Measurements from ENCODE around the gene XAF1. TPM values are rescaled to one million over a fixed set of nuclear protein-coding genes. Genes with fewer than 3 reads are reported as not detected.

XAF1 gene
- total RNA-seq, 1 experiment from 2014 or later: 0.20 TPM

DNA sequence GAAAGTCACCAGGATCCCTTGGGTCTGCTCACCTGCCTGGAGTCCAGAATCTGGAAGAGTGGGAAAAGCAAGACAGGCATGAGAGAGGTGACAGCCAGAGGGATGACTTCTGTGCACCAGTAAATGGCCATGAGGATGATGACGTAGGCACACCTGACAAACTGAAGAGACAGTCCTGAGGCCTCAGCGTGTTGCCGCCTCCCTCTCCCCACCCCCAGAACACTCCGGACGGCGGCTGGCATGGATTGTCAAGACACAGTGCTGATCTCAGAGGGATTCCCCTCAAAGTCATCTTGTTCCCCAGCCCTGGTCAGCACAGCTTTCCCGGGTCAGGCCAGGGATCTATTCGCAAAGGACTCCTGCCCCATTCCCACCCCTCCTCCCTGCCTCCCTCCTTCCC is 48.9 kb upstream of the XAF1 start (continued):
- TF ChIP-seq, protein P1, sequence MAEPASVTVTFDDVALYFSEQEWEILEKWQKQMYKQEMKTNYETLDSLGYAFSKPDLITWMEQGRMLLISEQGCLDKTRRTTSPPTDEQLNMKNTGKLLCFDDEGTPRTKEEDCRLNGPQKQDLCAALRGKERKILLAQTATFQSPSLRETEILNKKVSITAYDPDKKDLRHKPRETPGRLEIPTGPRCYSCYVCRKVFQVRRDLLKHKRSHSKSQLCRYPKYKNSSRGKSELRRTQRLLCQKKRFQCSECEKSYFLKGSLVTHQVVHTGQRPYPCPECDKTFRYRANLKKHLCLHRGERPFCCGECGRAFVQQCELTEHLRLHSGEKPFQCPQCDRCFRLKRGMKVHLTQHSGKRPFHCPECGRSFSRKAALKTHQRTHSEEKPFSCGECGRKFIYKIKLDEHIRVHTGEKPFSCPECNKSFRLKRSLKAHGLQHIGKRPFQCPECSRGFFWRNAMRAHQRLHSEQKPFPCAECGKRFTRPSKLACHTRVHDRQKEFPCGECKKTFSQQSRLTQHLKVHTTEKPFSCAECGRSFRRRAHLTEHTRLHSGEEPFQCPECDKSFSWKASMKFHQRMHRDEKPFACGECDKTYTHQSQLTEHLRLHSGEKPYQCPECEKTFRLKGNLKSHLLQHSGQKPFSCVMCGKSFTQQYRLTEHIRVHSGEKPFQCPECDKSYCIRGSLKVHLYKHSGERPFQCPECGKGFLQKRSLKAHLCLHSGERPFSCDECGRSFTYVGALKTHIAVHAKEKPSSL (CRISPR knock-in tag; conservative IDR thresholded peaks at IDR 0.05): no peak
- TF ChIP-seq, protein P2, sequence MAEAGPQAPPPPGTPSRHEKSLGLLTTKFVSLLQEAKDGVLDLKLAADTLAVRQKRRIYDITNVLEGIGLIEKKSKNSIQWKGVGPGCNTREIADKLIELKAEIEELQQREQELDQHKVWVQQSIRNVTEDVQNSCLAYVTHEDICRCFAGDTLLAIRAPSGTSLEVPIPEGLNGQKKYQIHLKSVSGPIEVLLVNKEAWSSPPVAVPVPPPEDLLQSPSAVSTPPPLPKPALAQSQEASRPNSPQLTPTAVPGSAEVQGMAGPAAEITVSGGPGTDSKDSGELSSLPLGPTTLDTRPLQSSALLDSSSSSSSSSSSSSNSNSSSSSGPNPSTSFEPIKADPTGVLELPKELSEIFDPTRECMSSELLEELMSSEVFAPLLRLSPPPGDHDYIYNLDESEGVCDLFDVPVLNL (CRISPR knock-in tag; IDR thresholded peaks at IDR 0.05; ENCODE audit: borderline replicate concordance, low read depth): no peak
- no peak for TF ChIP-seq TCF7 (CRISPR knock-in tag; IDR thresholded peaks at IDR 0.05; ENCODE audit: low read depth)
- no peak for TF ChIP-seq ZNF671 (CRISPR knock-in tag; IDR thresholded peaks at IDR 0.05)
- TF ChIP-seq, protein P3, sequence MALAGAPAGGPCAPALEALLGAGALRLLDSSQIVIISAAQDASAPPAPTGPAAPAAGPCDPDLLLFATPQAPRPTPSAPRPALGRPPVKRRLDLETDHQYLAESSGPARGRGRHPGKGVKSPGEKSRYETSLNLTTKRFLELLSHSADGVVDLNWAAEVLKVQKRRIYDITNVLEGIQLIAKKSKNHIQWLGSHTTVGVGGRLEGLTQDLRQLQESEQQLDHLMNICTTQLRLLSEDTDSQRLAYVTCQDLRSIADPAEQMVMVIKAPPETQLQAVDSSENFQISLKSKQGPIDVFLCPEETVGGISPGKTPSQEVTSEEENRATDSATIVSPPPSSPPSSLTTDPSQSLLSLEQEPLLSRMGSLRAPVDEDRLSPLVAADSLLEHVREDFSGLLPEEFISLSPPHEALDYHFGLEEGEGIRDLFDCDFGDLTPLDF (CRISPR knock-in tag; IDR thresholded peaks at IDR 0.05): no peak

DNA sequence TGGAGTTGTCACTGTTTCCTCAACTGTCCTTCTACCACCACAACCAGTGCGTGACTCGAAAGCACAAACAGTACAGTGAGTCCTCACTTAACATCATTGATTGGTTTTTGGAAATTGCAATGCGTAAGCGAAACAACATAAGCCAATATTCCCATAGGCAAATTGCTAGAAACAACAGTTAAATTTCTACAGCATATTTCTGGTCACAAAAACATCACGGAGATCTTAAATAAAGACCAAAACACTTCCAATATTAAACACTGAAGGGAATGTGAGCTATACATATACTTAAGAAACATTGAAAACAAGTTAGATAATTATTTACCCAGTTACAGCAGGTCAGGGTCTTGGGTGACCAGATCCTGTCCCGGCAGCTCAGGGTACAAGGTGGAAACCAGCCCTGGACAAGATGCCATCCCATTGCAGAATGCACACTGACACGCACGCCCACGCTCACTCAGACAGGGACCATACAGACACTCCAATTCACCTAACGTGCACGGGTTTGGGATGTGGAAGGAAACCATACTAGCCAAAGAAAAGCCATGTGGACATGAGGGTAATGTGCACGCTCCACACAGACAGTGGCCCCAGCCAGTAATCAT is 47.4 kb upstream of the XAF1 start:
- no peak for TF ChIP-seq MYBL2 (CRISPR knock-in tag; IDR thresholded peaks at IDR 0.05)
- TF ChIP-seq GRHL2 (CRISPR knock-in tag; IDR thresholded peaks at IDR 0.05; ENCODE audit: insufficient replicate concordance, severe bottlenecking): no peak
- TF ChIP-seq, protein P4, sequence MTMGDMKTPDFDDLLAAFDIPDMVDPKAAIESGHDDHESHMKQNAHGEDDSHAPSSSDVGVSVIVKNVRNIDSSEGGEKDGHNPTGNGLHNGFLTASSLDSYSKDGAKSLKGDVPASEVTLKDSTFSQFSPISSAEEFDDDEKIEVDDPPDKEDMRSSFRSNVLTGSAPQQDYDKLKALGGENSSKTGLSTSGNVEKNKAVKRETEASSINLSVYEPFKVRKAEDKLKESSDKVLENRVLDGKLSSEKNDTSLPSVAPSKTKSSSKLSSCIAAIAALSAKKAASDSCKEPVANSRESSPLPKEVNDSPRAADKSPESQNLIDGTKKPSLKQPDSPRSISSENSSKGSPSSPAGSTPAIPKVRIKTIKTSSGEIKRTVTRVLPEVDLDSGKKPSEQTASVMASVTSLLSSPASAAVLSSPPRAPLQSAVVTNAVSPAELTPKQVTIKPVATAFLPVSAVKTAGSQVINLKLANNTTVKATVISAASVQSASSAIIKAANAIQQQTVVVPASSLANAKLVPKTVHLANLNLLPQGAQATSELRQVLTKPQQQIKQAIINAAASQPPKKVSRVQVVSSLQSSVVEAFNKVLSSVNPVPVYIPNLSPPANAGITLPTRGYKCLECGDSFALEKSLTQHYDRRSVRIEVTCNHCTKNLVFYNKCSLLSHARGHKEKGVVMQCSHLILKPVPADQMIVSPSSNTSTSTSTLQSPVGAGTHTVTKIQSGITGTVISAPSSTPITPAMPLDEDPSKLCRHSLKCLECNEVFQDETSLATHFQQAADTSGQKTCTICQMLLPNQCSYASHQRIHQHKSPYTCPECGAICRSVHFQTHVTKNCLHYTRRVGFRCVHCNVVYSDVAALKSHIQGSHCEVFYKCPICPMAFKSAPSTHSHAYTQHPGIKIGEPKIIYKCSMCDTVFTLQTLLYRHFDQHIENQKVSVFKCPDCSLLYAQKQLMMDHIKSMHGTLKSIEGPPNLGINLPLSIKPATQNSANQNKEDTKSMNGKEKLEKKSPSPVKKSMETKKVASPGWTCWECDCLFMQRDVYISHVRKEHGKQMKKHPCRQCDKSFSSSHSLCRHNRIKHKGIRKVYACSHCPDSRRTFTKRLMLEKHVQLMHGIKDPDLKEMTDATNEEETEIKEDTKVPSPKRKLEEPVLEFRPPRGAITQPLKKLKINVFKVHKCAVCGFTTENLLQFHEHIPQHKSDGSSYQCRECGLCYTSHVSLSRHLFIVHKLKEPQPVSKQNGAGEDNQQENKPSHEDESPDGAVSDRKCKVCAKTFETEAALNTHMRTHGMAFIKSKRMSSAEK (CRISPR knock-in tag; IDR thresholded peaks at IDR 0.05; ENCODE audit: borderline replicate concordance): no peak
- TF ChIP-seq NR1H2 (CRISPR knock-in tag; IDR thresholded peaks at IDR 0.05): no peak
- TF ChIP-seq, protein P5, sequence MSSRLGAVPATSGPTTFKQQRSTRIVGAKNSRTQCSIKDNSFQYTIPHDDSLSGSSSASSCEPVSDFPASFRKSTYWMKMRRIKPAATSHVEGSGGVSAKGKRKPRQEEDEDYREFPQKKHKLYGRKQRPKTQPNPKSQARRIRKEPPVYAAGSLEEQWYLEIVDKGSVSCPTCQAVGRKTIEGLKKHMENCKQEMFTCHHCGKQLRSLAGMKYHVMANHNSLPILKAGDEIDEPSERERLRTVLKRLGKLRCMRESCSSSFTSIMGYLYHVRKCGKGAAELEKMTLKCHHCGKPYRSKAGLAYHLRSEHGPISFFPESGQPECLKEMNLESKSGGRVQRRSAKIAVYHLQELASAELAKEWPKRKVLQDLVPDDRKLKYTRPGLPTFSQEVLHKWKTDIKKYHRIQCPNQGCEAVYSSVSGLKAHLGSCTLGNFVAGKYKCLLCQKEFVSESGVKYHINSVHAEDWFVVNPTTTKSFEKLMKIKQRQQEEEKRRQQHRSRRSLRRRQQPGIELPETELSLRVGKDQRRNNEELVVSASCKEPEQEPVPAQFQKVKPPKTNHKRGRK (CRISPR knock-in tag; IDR thresholded peaks at IDR 0.05; ENCODE audit: borderline replicate concordance): no peak
- no peak for TF ChIP-seq NR2C2 (CRISPR knock-in tag; IDR thresholded peaks at IDR 0.05)
- TF ChIP-seq, protein P6, sequence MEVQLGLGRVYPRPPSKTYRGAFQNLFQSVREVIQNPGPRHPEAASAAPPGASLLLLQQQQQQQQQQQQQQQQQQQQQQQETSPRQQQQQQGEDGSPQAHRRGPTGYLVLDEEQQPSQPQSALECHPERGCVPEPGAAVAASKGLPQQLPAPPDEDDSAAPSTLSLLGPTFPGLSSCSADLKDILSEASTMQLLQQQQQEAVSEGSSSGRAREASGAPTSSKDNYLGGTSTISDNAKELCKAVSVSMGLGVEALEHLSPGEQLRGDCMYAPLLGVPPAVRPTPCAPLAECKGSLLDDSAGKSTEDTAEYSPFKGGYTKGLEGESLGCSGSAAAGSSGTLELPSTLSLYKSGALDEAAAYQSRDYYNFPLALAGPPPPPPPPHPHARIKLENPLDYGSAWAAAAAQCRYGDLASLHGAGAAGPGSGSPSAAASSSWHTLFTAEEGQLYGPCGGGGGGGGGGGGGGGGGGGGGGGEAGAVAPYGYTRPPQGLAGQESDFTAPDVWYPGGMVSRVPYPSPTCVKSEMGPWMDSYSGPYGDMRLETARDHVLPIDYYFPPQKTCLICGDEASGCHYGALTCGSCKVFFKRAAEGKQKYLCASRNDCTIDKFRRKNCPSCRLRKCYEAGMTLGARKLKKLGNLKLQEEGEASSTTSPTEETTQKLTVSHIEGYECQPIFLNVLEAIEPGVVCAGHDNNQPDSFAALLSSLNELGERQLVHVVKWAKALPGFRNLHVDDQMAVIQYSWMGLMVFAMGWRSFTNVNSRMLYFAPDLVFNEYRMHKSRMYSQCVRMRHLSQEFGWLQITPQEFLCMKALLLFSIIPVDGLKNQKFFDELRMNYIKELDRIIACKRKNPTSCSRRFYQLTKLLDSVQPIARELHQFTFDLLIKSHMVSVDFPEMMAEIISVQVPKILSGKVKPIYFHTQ (CRISPR knock-in tag; IDR thresholded peaks at IDR 0.05): no peak
- no peak for TF ChIP-seq ZNF232 (CRISPR knock-in tag; IDR thresholded peaks at IDR 0.05)
- no peak for TF ChIP-seq SMAD3 (CRISPR knock-in tag; IDR thresholded peaks at IDR 0.05; ENCODE audit: borderline replicate concordance)
- no peak for TF ChIP-seq HMGA2 (CRISPR knock-in tag; IDR thresholded peaks at IDR 0.05)
- Mint-ChIP-seq H3K36me3 (no peaks in the 10 kb centered on the region), H3K27ac (no peak overlapping the region), H3K4me3 (no peak overlapping the region), H3K27me3 (ENCODE audit: low read depth) (peaks cover 23% of the 10 kb centered on the region), H3K4me1 (peaks cover 18% of the 10 kb centered on the region), H3K9me3 (no peaks in the 10 kb centered on the region)
- POLR2A ChIA-PET: no interaction called here
- ATAC-seq: no peak
- DNase-seq (ENCODE audit: low spot score): no peak
- CTCF ChIA-PET: no interaction called here
